HG03045 (cell line): ENCODE results near the gene TTC6.

Experiments
- ATAC-seq: cut with Tn5 transposase; IDR thresholded peaks from one replicate; pipeline ENCODE4 v1.9.1; 2021; ENCODE audit warnings: mild to moderate bottlenecking, moderate library complexity; ENCODE audit not compliant: unreplicated experiment

Gene TTC6

DNA sequence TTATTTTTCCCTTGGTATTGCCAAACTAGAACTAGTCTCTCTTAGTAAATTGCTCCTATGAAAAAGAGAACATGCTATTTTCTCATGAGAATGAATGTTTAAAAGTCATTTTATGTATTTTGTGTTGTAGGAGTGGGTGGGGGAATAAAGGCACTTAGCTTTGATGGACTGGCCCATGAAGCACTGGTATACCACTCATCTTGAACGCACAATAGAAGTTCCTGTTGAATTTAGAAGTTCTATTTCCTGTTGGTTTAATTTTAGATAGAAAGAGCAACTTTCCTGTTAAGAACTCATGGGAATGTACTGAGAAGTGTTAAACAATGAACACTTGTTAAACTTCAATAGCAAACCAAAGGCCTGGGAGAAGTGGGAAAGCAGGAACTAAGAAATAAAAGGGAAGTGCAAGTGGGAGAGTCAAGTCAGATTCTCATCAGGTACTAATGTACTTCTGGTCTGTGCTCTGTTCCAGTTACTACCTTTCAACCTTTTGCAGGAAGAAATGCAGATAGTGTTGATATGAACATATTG lies 23.1 kb downstream of the TTC6 start:
- no peak for ATAC-seq

DNA sequence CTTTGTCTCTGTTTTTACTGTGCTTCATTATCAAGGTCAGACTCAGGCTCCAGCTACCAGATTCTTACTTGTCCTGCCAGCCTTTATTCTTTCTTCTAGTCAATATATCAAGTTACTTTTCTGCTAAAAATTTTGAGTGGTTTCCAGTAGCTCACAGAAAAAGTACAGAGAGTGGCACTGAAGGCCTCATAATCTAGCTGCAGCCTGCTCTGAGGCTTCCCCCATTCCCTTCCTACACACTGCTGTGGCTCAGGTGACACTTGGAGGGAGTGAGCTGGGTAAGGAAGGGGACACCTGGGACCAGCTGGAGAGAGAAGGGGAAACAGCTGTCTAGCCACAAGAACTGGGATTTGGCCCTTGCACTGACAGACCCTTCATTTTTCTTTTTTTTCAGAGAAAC lies 25.4 kb downstream of the TTC6 start:
- no peak for ATAC-seq

DNA sequence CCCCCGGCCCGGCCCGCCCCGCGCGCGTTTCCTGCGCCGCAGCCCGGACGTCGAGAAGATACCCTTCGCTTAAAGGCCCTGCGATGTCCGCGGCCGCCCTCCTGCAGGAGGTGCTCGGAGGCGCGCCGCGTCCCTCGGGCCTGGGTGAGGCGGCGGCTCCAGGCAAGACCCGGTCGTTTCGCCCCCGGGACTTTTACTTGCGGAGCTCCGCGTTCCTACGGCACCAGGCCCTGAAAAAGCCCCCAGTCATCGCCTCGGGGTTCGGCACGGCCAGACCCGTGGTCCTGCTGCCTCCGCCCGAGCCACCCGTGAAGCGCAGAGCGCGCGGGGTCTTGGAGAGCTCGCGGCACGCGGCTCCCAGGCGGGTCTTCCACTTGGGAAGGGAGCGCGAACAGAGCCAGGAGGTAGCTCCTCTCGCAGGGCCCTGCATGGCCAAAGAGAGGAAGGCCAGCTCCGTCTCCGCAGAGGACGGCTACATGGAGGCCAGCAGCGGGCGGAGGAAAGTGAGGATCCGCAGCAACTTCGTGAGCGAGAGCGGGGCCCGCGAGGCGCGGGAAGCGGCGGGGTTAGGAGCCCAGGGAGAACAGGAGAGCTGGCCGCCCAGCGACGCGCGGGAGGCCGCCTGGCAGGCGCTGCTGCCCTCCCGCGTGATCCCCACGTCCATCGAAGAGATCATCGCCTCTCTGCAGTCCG lies 26.9 kb downstream of the TTC6 start:
- no peak for ATAC-seq

DNA sequence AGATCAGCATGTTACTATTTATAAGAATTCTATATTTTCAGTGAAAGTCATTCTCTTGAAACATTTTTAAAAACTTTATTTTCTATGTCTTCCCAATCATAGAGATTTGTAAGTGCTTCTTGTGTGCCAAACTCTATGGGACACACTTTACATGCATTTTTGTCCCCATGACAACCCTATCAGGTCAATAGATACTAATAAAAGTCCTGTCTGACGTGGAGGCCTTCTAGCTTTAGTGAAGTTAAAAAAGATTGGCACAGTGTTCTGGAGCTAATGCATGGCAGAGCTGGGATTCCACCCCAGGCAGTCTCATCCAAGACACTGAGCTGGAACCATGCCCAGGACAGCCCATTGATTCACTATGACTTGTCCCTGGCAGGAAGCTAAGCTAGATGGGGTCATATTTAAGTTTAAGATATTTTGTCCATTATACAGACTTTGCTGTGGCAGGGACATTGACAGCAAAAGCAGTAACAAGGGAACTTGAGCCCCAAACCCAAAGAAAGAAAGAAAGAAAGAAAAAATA lies 28.1 kb downstream of the TTC6 start:
- ATAC-seq = no peak

DNA sequence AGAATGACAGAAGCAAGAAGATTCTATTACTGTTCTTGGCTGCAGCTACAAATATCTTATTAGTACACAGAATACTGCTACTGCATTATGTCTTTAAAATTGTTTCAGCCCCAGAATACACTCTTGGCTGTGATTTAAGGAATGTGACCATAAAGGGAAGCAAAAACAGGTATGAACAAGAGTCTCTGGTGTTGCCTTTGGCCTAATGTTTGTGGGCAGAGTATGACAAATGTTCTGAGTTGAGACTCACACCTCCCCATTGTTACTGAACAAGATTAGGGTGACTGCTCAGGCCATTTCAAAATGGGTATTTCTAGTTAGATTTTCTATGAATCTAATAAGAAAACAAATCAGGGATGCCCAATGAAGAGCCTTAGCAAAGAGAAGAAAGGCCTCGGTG lies 28.5 kb downstream of the TTC6 start:
- no peak for ATAC-seq

- no peak for ATAC-seq
Observed at GRCh38 chr14:37625597-37626595, 30.5 kb downstream of the TTC6 start.

DNA sequence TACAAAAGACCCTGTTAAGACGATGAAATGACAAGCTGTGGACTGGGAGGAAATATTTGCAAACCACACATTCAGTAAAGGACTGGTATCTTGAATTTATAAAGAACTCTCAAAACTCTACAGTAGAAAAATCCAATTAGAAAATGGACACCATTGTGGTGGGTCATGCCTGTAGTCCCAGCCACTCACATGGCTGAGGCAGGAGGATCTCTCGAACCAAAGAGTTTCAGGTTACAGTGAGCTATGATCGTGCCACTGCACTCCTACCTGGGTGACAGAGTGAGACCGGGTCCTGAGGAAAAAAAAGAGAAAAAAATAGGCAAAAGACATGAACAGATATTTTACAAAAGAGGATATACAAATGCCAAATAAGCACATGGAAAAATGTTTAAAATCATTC lies 41.9 kb downstream of the TTC6 start:
- no peak for ATAC-seq

DNA sequence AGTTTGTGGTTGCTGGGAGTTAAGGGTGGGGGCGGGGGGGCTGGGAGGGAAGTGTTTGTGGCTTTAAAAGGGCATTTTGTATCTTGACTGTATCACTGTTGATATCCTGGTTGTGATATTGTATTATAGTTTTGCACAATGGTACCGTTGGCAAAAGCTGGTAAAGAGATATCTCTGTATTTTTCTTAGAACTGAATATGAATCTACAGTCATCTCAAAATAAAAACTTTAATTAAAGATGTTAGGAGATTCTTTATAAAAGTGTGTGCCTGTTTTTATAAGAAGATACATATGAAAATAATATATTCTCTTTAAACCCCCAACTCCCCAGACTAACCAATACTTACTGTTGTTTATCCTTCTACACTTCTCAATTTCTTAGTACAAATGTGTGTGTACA lies 43.2 kb downstream of the TTC6 start:
- ATAC-seq = no peak

DNA sequence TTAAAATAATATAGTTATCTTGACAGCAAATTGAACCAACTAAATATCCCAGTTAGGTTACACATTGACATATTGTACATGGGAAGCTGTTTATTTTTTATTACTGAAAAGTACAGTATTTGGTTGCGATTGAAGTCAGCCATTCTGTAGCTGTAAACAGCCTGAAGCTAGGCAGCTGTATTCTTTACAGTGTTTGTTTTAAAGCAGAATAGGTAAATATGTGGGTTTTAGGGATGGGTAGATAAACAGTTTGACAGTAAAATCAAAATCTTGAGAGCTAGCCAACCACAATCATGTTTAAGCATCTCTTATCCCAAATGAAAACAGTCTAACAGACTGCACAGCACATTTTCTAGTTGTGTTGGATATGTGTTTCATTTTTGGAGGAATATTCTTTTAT lies 45.7 kb downstream of the TTC6 start:
- no peak for ATAC-seq

- no peak for ATAC-seq
Observed at GRCh38 chr14:37642125-37642524, 46.7 kb downstream of the TTC6 start.

GRCh38 chr14:37643701-37644100 lies 48.3 kb downstream of the TTC6 start:
- no peak for ATAC-seq
